Prostate gland (tissue), 2 donors: ENCODE data around the gene ZNF274.

ENCODE experiments used
- CTCF ChIP-seq, 4 experiments: fragments of 200-600 bp in 2 of 4; fragments of 450-650 bp in 2 of 4; sonication (generic) in 2 of 4; IDR thresholded peaks; 1 replicate in 3 of 4; 2 replicates in 1 of 4; pipeline ENCODE4 v1.5.1; 2016 to 2019; ENCODE audit warnings: antibody characterized with exemption in 4 of 4, mild to moderate bottlenecking in 2 of 4, moderate library complexity in 2 of 4
- POLR2AphosphoS5 ChIP-seq: sonication (generic); formaldehyde crosslinking; IDR thresholded peaks from one replicate; pipeline ENCODE4 v1.6.1; 2017; ENCODE audit warnings: antibody characterized with exemption

- TF ChIP-seq CTCF (IDR thresholded peaks at IDR 0.05) (no peak), POLR2AphosphoS5 (no peak)
Measured at GRCh38 chr19:58261600-58261967, 78.7 kb downstream of the ZNF274 start.
